ENCODE results near the gene CLDN3. TPM values are rescaled to one million over a fixed set of nuclear protein-coding genes. Genes with fewer than 3 reads are reported as not detected.

Gene CLDN3
- total and polyA plus RNA-seq, 10 of the 15 experiments (the other 5 are each of a cell fraction or from before 2014, with no cell fraction given): 0.05 TPM; not detected in 9

- Histone ChIP-seq H2AFZ (ENCODE audit: control insufficient read depth, low read depth, low read length) (no peak overlapping the region), H3K4me1 (ENCODE audit: control insufficient read depth, insufficient read depth, low read length) (no peaks in the 10 kb centered on the region), H3K36me3 (ENCODE audit: control insufficient read depth in 2 of 2, insufficient read depth in 2 of 2, low read length in 1 of 2) (no peaks in the 10 kb centered on the region), H3K9me3 (replicated peaks; ENCODE audit: control insufficient read depth, insufficient read depth, low read length) (no peaks in the 10 kb centered on the region), H4K20me1 (ENCODE audit: control insufficient read depth, insufficient read depth) (no peaks in the 10 kb centered on the region), H3K27me3 (replicated peaks in 1 of 2; ENCODE audit: control insufficient read depth in 2 of 2, insufficient read depth in 2 of 2, low read length in 1 of 2) (peaks cover 0 to 2% of the 10 kb centered on the region in 2 experiments; a peak in 1 of 4 replicates), H3K27ac (ENCODE audit: control insufficient read depth, insufficient read depth) (no peak overlapping the region), H3K79me2 (ENCODE audit: control insufficient read depth, insufficient read depth, low read length) (no peaks in the 10 kb centered on the region), H3K9ac (ENCODE audit: control insufficient read depth, insufficient read depth, low read length) (no peak overlapping the region), H3K4me3 (no peak overlapping the region), H3K4me2 (ENCODE audit: control insufficient read depth, insufficient read depth) (no peak overlapping the region)
- intact Hi-C loops (cut with micrococcal nuclease; ENCODE audit: unreplicated experiment) (no loop called here), in situ Hi-C loops (cut with MboI) (no loop called here)
- BruUV-seq (replicated peaks): no TSS peak
- FAIRE-seq: no peak
- ChIA-PET SMC1A (ENCODE audit: uncharacterized antibody, unreplicated experiment) (no interaction called here), POLR2A (interaction anchor here (0.6 kb wide), 1 partner anchor 238 kb away, joined by 3 read pairs; no protein-coding TSS in a partner anchor), CTCF (no interaction called here), RAD21 (ENCODE audit: unreplicated experiment) (no interaction called here)
- TF ChIP-seq SMARCA5 (IDR thresholded peaks at IDR 0.05): no peak
- TF ChIP-seq ZNF24 (IDR thresholded peaks at IDR 0.05): no peak
- peak in 1 of 2 experiments; percentile 26; a peak in 1 of 4 replicates for TF ChIP-seq IKZF2 (IDR thresholded peaks at IDR 0.05)
- no peak for TF ChIP-seq MEF2A (IDR thresholded peaks at IDR 0.05; ENCODE audit: insufficient read depth, low read depth, low read length)
- DNase-seq (ENCODE audit: low read depth, low spot score): no peak
- no peak; the same call in 2 of the 3 replicates for ATAC-seq
- 39% methylated on average over 17 of the region's 17 CpGs for WGBS (ENCODE audit: insufficient coverage, insufficient replicate concordance, low lambda C conversion rate, missing lambda C conversion rate)
These were observed 3.4 kb downstream of the CLDN3 start for GRCh38 chr7:73766556-73767229.

GRCh38 chr7:73762659-73762999 is 7.4 kb downstream of the CLDN3 start:
- no peaks in the 10 kb centered on the region for H3K79me2 ChIP-seq (ENCODE audit: control insufficient read depth, insufficient read depth, low read length)
- BruUV-seq (replicated peaks): no TSS peak
- H3K36me3 ChIP-seq (ENCODE audit: control insufficient read depth in 2 of 2, insufficient read depth in 2 of 2, low read length in 1 of 2): no peaks in the 10 kb centered on the region
- no peak overlapping the region for H2AFZ ChIP-seq (ENCODE audit: control insufficient read depth, low read depth, low read length)
- WGBS (ENCODE audit: insufficient coverage, insufficient replicate concordance, low lambda C conversion rate, missing lambda C conversion rate): 13% methylated on average over 1 of the region's 1 CpG
- no peaks in the 10 kb centered on the region for H3K4me1 ChIP-seq (ENCODE audit: control insufficient read depth, insufficient read depth, low read length)
- no peak for TF ChIP-seq SP1 (IDR thresholded peaks at IDR 0.05; ENCODE audit: low read depth, low read length)
- no peak for TF ChIP-seq ZNF24 (IDR thresholded peaks at IDR 0.05)
- no peak for TF ChIP-seq ETV6 (conservative IDR thresholded peaks at IDR 0.05 in 1 of 2, IDR thresholded peaks at IDR 0.05 in 1 of 2; ENCODE audit: borderline replicate concordance in 1 of 2, low read depth in 1 of 2)
- no peak for TF ChIP-seq HCFC1 (IDR thresholded peaks at IDR 0.05; ENCODE audit: low read length)
- no peak for TF ChIP-seq SMAD5 (IDR thresholded peaks at IDR 0.05; ENCODE audit: low read depth)
- TF ChIP-seq SUPT20H (IDR thresholded peaks at IDR 0.05; ENCODE audit: borderline replicate concordance, control insufficient read depth, low read depth, low read length): no peak
- TF ChIP-seq MYB (IDR thresholded peaks at IDR 0.05; ENCODE audit: borderline replicate concordance, low read depth, low read length): no peak
- TF ChIP-seq ZNF622 (IDR thresholded peaks at IDR 0.05): no peak
- no peak for TF ChIP-seq RBBP5 (conservative IDR thresholded peaks at IDR 0.05)
- TF ChIP-seq NR2F1 (conservative IDR thresholded peaks at IDR 0.05): no peak
- TF ChIP-seq ZNF687 (IDR thresholded peaks at IDR 0.05): no peak
- DNase-seq (ENCODE audit: low read depth, low spot score): no peak
- H3K27ac ChIP-seq (ENCODE audit: control insufficient read depth, insufficient read depth): no peak overlapping the region
- SMC1A ChIA-PET (ENCODE audit: uncharacterized antibody, unreplicated experiment): no interaction called here
- H3K9me3 ChIP-seq (replicated peaks; ENCODE audit: control insufficient read depth, insufficient read depth, low read length): no peaks in the 10 kb centered on the region
- no peaks in the 10 kb centered on the region for H3K27me3 ChIP-seq (replicated peaks in 1 of 2; ENCODE audit: control insufficient read depth in 2 of 2, insufficient read depth in 2 of 2, low read length in 1 of 2)
- intact Hi-C loops (cut with micrococcal nuclease; ENCODE audit: unreplicated experiment) (no loop called here), in situ Hi-C loops (cut with MboI) (no loop called here)
- H3K4me2 ChIP-seq (ENCODE audit: control insufficient read depth, insufficient read depth): no peak overlapping the region
- H3K9ac ChIP-seq (ENCODE audit: control insufficient read depth, insufficient read depth, low read length): no peak overlapping the region
- CTCF ChIA-PET: no interaction called here
- H4K20me1 ChIP-seq (ENCODE audit: control insufficient read depth, insufficient read depth): no peaks in the 10 kb centered on the region
- no peak for ATAC-seq
- RAD21 ChIA-PET (ENCODE audit: unreplicated experiment): no interaction called here
- POLR2A ChIA-PET: no interaction called here
- no peak for FAIRE-seq
- H3K4me3 ChIP-seq: no peak overlapping the region

Data from GM12878 (cell line).